Measurements from ENCODE around the gene DPH2. TPM values are rescaled to one million over a fixed set of nuclear protein-coding genes. Genes with fewer than 3 reads are reported as not detected.

Gene DPH2
- total RNA-seq, 2 donors from 2014 or later: 25.4 to 31.1 TPM

DNA sequence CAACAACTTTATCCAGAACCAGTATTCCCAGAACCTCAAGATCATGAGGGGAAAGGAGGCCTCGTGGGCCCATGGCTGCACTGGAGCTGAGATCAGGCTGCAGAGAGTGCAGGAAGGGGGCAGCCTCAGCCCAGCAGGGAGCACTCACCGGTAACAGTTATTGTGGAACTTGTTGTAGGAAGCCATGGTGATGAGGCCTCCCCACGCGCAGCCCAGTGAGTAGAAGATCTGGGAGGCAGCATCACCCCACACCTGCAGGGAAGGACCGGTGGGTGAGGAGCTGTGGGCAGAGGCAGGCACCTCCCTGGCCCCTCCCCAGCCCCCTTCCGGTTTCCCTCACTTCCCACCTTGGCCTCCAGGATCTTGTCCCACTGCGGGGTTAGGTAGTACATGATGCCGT, 32.4 kb downstream of the DPH2 start:
- no peaks in the 10 kb centered on the region for H3K4me1 ChIP-seq (replicated peaks)
- DNase-seq (ENCODE audit: low spot score): no peak
- WGBS: 80% methylated on average over 8 of the region's 8 CpGs
- TF ChIP-seq POLR2AphosphoS5 (IDR thresholded peaks at IDR 0.05) (no peak), POLR2A (IDR thresholded peaks at IDR 0.05) (no peak)
- TF ChIP-seq, protein P1, sequence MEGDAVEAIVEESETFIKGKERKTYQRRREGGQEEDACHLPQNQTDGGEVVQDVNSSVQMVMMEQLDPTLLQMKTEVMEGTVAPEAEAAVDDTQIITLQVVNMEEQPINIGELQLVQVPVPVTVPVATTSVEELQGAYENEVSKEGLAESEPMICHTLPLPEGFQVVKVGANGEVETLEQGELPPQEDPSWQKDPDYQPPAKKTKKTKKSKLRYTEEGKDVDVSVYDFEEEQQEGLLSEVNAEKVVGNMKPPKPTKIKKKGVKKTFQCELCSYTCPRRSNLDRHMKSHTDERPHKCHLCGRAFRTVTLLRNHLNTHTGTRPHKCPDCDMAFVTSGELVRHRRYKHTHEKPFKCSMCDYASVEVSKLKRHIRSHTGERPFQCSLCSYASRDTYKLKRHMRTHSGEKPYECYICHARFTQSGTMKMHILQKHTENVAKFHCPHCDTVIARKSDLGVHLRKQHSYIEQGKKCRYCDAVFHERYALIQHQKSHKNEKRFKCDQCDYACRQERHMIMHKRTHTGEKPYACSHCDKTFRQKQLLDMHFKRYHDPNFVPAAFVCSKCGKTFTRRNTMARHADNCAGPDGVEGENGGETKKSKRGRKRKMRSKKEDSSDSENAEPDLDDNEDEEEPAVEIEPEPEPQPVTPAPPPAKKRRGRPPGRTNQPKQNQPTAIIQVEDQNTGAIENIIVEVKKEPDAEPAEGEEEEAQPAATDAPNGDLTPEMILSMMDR (IDR thresholded peaks at IDR 0.05): no peak
- H3K36me3 ChIP-seq: no peaks in the 10 kb centered on the region
- intact Hi-C loops (cut with DNase I): no loop called here
- H3K27ac ChIP-seq: no peak overlapping the region
- no peaks in the 10 kb centered on the region for H3K27me3 ChIP-seq (replicated peaks; ENCODE audit: insufficient read depth)
- no peaks in the 10 kb centered on the region for H3K9me3 ChIP-seq
- no peak overlapping the region for H3K4me3 ChIP-seq

DNA sequence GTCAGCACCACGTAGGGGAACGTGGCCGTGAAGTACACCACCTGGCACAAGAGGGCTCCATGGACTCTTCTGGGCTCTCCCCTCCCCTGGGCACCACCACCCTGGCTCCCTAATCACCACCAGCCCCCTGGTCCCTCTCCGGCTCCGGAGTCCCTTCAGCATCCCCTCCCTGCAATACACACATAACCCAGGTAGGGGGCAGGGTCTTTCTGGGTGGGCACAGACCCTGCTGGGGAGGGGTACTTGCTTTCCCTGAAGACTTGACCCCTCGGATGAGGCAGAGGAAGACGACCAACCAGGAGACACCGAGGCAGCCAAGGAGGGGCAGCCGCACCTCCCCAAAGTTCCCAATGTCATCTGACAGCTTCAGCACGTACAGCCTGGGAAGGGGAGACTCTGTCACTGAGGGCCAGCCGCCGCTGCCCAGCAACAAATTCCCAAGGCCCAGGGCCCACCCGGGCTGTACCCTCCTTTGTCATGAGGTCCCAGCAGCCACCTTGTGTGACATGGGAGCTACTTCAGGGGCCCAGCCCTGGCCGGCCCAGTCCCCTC, 32.9 kb downstream of the DPH2 start:
- intact Hi-C loops (cut with DNase I): no loop called here
- H3K4me3 ChIP-seq: no peak overlapping the region

DNA sequence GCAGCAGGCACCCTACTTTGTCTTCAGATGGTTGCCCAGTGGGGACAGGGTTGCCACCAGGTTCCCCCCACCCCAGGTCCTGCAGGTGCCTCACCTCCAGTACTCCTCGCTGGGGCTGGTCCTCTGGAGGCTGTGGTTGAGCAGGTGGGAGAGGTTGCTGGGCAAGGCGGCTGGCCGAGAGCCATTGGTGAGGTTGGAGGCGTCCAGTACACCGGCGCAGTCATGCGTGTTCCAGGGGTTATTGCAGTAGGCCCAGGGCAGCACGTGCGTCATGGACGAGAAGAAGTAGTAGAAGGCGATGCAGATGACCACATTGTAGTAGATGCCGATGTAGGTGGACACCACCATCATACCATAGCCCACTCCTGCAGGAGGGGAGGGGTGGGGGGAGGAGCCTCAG, 38.4 kb downstream of the DPH2 start:
- Histone ChIP-seq H3K4me3 (no peak overlapping the region), H3K4me1 (replicated peaks) (no peaks in the 10 kb centered on the region), H3K27ac (no peak overlapping the region), H3K27me3 (replicated peaks; ENCODE audit: insufficient read depth) (no peaks in the 10 kb centered on the region), H3K9me3 (no peaks in the 10 kb centered on the region), H3K36me3 (no peaks in the 10 kb centered on the region)
- WGBS: 94% methylated on average over 12 of the region's 12 CpGs
- TF ChIP-seq POLR2A (IDR thresholded peaks at IDR 0.05): no peak
- TF ChIP-seq, protein P1 (IDR thresholded peaks at IDR 0.05): no peak
- no peak for TF ChIP-seq POLR2AphosphoS5 (IDR thresholded peaks at IDR 0.05)
- no peak for DNase-seq (ENCODE audit: low spot score)
- intact Hi-C loops (cut with DNase I): no loop called here

More for the DNA sequence above, 32.9 kb downstream of the DPH2 start:
- Histone ChIP-seq H3K27me3 (replicated peaks; ENCODE audit: insufficient read depth) (no peaks in the 10 kb centered on the region), H3K9me3 (no peaks in the 10 kb centered on the region), H3K36me3 (no peaks in the 10 kb centered on the region), H3K4me1 (replicated peaks) (no peaks in the 10 kb centered on the region), H3K27ac (no peak overlapping the region)
- WGBS: 92% methylated on average over 13 of the region's 14 CpGs
- TF ChIP-seq POLR2A (IDR thresholded peaks at IDR 0.05) (no peak), POLR2AphosphoS5 (IDR thresholded peaks at IDR 0.05) (no peak)
- TF ChIP-seq, protein P1 (IDR thresholded peaks at IDR 0.05): no peak
- no peak for DNase-seq (ENCODE audit: low spot score)

DNA sequence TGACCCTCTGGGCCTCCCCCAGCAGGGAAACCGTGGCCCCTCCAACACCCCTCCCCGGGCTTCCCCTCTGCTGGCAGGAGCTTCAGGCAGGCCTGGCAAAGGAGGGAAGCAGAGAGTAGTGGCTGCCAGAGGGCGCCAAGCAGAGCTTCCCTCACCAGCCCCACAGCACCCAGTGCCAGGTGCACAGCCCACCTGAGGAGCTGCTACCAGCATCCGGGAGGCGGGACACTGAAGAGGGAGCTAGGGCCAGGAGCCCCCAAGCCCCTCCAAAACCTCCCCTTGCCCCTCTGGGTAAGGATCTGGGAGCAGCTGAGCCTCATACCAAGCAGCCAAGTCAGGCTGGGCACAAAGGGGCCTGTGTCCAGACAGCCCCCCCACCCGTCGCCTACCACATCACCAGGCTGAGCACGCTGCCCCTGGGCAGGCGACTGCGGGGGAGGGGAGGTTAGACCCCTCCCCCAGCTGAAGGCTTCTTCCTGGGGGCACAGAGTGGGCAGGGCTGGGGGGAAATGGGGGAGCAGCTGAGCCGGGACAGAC, 41.2 kb downstream of the DPH2 start:
- intact Hi-C loops (cut with DNase I): no loop called here
- TF ChIP-seq POLR2A (IDR thresholded peaks at IDR 0.05): no peak
- no peak for TF ChIP-seq POLR2AphosphoS5 (IDR thresholded peaks at IDR 0.05)
- TF ChIP-seq, protein P1 (IDR thresholded peaks at IDR 0.05): no peak
- no peaks in the 10 kb centered on the region for H3K9me3 ChIP-seq
- WGBS: 64% methylated on average over 11 of the region's 11 CpGs
- H3K27ac ChIP-seq: no peak overlapping the region
- no peaks in the 10 kb centered on the region for H3K36me3 ChIP-seq
- H3K27me3 ChIP-seq (replicated peaks; ENCODE audit: insufficient read depth): no peaks in the 10 kb centered on the region
- no peak overlapping the region for H3K4me3 ChIP-seq
- H3K4me1 ChIP-seq (replicated peaks): no peaks in the 10 kb centered on the region
- no peak for DNase-seq (ENCODE audit: low spot score)

DNA sequence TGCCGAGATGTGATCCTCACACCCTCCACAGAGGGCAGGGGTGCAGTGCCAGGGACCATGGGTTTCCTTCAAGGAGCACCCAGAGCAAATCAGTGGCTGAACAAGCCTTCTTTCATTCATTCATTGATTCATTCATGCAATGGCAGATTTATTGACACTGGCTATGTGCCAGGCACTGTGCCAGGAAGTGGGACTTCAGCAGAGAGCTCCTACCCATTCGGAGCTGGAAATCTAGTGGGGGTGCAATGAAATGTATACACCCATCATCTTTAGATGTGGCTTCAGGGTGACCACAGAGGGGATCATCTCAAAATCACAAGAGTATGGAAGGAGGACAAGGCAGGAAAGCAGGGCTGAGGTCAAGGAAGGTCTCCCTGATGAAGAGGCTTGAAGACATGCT, 42.6 kb downstream of the DPH2 start:
- TF ChIP-seq POLR2AphosphoS5 (IDR thresholded peaks at IDR 0.05) (no peak), POLR2A (IDR thresholded peaks at IDR 0.05) (no peak)
- TF ChIP-seq, protein P1 (IDR thresholded peaks at IDR 0.05): no peak
- intact Hi-C loops (cut with DNase I): no loop called here
- no peaks in the 10 kb centered on the region for H3K4me1 ChIP-seq (replicated peaks)
- H3K36me3 ChIP-seq: no peaks in the 10 kb centered on the region
- H3K4me3 ChIP-seq: no peak overlapping the region
- no peak overlapping the region for H3K27ac ChIP-seq
- DNase-seq (ENCODE audit: low spot score): no peak
- WGBS: 67% methylated on average over 2 of the region's 2 CpGs
- no peaks in the 10 kb centered on the region for H3K9me3 ChIP-seq
- no peaks in the 10 kb centered on the region for H3K27me3 ChIP-seq (replicated peaks; ENCODE audit: insufficient read depth)

Data from prostate gland (tissue), 2 donors.